GM19438 (cell line): ENCODE results near the gene MBD2.

ENCODE experiments used
- ATAC-seq: cut with Tn5 transposase; IDR thresholded peaks from one replicate; pipeline ENCODE4 v1.9.1; 2021; ENCODE audit warnings: low read depth; ENCODE audit not compliant: unreplicated experiment

Gene MBD2

GRCh38 chr18:54116541-54117257 is 107.8 kb downstream of the MBD2 start:
- no peak for ATAC-seq

GRCh38 chr18:54112356-54112755 is 112.1 kb downstream of the MBD2 start:
- no peak for ATAC-seq

DNA sequence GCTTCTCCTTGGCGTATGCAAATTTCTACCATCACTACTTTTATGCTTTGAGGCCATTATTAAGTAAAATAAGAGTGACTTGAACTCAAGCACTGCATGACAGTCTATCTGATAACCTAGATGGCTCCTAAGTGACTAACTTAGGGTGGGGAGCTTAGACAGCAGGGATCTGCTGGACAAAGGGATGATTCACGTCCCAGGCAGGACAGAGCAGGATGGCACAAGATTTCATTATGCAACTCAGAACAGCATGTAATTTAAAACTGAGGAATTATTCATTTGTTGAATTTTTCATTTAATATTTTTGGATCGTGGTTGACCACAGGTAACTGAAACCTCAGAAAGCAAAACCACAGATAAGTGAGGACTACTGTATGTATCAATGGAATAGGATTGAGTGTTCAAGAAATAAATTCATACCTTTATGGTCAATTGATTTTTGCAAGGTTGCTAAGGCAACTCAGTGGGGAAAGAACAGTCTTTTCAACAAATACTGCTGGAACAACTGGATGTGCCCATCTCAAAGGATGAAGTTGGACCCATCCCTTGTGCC is 115.3 kb downstream of the MBD2 start:
- ATAC-seq, result no peak

- ATAC-seq, result no peak
Measured at GRCh38 chr18:54102123-54102522, 122.3 kb downstream of the MBD2 start.
